Central memory CD8-positive, alpha-beta T cell (primary cell): ENCODE results near the gene CACNG5.
"Not testable (repeated sequence)": the region's sequence is repeated elsewhere in the genome, so short reads cannot be mapped to it uniquely, and the experiment has no call there.

Experiments
- ATAC-seq: fragments of 150-1000 bp; cut with Tn5 transposase; replicated peaks from 2 replicates; pipeline ENCODE4 v1.10.0; 2022; ENCODE audit warnings: mild to moderate bottlenecking, moderate FRiP score, moderate number of reproducible peaks; ENCODE audit not compliant: poor library complexity, severe bottlenecking; ENCODE audit errors: extremely low read depth
- DNase-seq, 2 donors: peaks; one replicate each; pipeline ENCODE4 v3.0.0; 2021; ENCODE audit warnings: low spot score in 2 of 2
- H3K27ac Mint-ChIP-seq: one replicate; pipeline ENCODE4 v1.8.0; 2022; ENCODE audit warnings: low read depth, mild to moderate bottlenecking, moderate library complexity, mixed read lengths
- H3K27me3 Mint-ChIP-seq: one replicate; pipeline ENCODE4 v1.8.0; 2022; ENCODE audit warnings: mixed read lengths
- H3K36me3 Mint-ChIP-seq: one replicate; pipeline ENCODE4 v1.8.0; 2022; ENCODE audit warnings: mild to moderate bottlenecking, moderate library complexity, mixed read lengths; ENCODE audit not compliant: insufficient read depth
- H3K4me1 Mint-ChIP-seq: one replicate; pipeline ENCODE4 v1.8.0; 2022; ENCODE audit warnings: mixed read lengths
- H3K4me3 Mint-ChIP-seq: one replicate; pipeline ENCODE4 v1.8.0; 2022; ENCODE audit warnings: mild to moderate bottlenecking, moderate library complexity, mixed read lengths
- H3K9me3 Mint-ChIP-seq: one replicate; pipeline ENCODE4 v1.8.0; 2022; ENCODE audit warnings: mixed read lengths

CACNG5 gene

DNA sequence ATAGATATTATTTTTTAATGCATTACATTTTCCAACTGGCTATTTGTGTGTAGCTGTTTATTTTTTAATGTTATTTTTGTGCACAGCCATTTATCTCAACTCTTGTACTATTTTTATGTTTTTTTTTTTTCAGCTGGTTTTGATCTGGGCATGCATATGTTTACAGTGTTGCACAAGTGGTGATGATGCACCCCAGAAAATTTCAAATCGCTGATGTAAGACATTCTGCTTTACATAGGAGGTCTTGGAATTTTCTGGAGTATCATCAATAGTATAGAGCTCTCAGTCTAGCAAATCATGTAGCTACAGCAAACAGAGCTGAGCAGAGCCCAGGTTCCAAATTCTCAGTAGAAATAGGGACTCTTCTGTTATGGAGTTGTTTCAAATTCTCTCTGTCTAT, 30.2 kb downstream of the CACNG5 start:
- ATAC-seq (no peak), DNase-seq (no peak)
- H3K4me3 Mint-ChIP-seq = no peak overlapping the region
- no peaks in the 10 kb centered on the region for H3K9me3 Mint-ChIP-seq
- H3K27me3 Mint-ChIP-seq = peaks cover 82% of the 10 kb centered on the region
- no peaks in the 10 kb centered on the region for H3K36me3 Mint-ChIP-seq
- H3K27ac Mint-ChIP-seq = no peak overlapping the region
- no peaks in the 10 kb centered on the region for H3K4me1 Mint-ChIP-seq

GRCh38 chr17:66873962-66874361, 39.0 kb downstream of the CACNG5 start:
- no peak for DNase-seq

GRCh38 chr17:66884931-66885330, 50.0 kb downstream of the CACNG5 start:
- peaks cover 30% of the 10 kb centered on the region for H3K27me3 Mint-ChIP-seq
- ATAC-seq = no peak
- no peak overlapping the region for H3K27ac Mint-ChIP-seq
- DNase-seq = no peak
- H3K9me3 Mint-ChIP-seq = peaks cover 6% of the 10 kb centered on the region
- no peak overlapping the region for H3K4me3 Mint-ChIP-seq
- no peaks in the 10 kb centered on the region for H3K36me3 Mint-ChIP-seq
- no peaks in the 10 kb centered on the region for H3K4me1 Mint-ChIP-seq

More at GRCh38 chr17:66873962-66874361, 39.0 kb downstream of the CACNG5 start:
- no peak overlapping the region for H3K27ac Mint-ChIP-seq
- ATAC-seq = no peak
- peaks cover 2% of the 10 kb centered on the region for H3K36me3 Mint-ChIP-seq
- no peaks in the 10 kb centered on the region for H3K4me1 Mint-ChIP-seq
- peaks cover 61% of the 10 kb centered on the region for H3K27me3 Mint-ChIP-seq
- no peaks in the 10 kb centered on the region for H3K9me3 Mint-ChIP-seq
- H3K4me3 Mint-ChIP-seq = no peak overlapping the region

DNA sequence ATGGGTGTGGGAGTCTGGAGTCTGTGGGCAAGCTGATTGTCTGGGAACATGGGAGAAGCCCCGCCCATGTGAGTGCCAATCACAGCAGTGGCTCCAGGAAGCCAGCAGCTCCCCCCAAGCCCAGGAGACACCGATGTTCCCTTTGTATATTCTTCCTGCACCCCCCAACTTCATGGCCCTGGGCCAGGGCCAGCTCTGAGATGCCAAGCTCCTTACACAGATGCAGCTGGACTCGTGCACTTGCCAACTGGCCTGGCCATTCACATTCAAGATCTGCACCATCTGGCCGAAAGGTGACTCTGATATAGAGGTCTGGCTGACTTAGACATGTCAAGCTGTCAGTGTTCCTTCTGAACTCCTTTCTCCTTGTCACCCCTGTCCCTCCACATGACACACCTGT, 50.5 kb downstream of the CACNG5 start:
- Mint-ChIP-seq H3K36me3 (no peaks in the 10 kb centered on the region), H3K27ac (no peak overlapping the region), H3K4me3 (no peak overlapping the region), H3K27me3 (peaks cover 30% of the 10 kb centered on the region), H3K9me3 (peaks cover 6% of the 10 kb centered on the region), H3K4me1 (no peaks in the 10 kb centered on the region)
- DNase-seq (no peak), ATAC-seq (no peak)

- Mint-ChIP-seq H3K36me3 (no peaks in the 10 kb centered on the region), H3K4me1 (no peaks in the 10 kb centered on the region), H3K27ac (no peak overlapping the region), H3K4me3 (no peak overlapping the region), H3K9me3 (no peaks in the 10 kb centered on the region), H3K27me3 (peaks cover 20% of the 10 kb centered on the region)
- no peak for ATAC-seq
- DNase-seq = no peak
Observed at GRCh38 chr17:66889480-66890230, 54.7 kb downstream of the CACNG5 start.

DNA sequence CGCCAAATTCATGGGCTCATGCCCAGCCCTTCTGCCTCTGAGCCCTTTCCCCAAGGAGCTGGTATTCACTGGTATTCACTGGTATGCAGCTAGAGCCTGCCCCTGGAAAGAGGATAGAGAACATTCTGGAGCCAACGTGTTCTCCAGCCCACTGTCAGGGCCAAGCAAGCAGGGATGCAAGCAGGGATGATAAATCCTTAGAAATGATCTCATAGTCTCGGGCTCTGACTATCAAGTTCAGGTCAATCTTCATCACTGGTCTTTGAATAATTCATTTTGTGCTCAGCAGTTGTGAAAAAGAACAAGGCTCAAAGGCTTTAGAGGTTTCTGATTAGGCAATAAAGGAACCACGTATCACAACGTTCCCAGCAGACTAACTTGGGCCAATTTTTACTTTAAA, 57.3 kb downstream of the CACNG5 start:
- Mint-ChIP-seq H3K36me3 (no peaks in the 10 kb centered on the region), H3K27ac (no peak overlapping the region), H3K9me3 (no peaks in the 10 kb centered on the region), H3K4me3 (no peak overlapping the region), H3K4me1 (no peaks in the 10 kb centered on the region), H3K27me3 (peaks cover 32% of the 10 kb centered on the region)
- ATAC-seq = no peak
- no peak for DNase-seq

DNA sequence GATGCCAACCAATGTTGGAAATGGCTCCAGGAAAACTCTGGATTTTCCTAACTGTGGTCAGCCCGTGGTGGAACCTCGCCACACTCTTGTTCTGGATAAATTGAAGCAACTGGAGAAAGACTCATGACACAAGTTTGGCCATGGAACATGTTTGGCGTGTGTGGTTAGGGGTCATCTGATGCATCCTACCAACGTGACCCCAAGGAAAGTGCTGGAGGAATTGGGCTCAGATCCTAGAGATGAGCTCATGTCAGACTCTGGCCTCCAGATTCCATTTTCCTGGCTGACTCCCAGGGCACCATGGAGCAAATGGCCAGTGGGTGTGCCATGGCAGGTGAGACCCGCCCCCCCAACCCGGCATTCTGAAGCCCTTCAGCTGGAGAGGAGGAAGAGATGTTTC, 58.5 kb downstream of the CACNG5 start:
- Mint-ChIP-seq H3K9me3 (no peaks in the 10 kb centered on the region), H3K36me3 (no peaks in the 10 kb centered on the region), H3K4me1 (no peaks in the 10 kb centered on the region), H3K27me3 (peaks cover 42% of the 10 kb centered on the region), H3K27ac (no peak overlapping the region), H3K4me3 (no peak overlapping the region)
- DNase-seq (no peak), ATAC-seq (no peak)

- ATAC-seq = no peak
- no peak overlapping the region for H3K4me3 Mint-ChIP-seq
- peaks cover 42% of the 10 kb centered on the region for H3K27me3 Mint-ChIP-seq
- DNase-seq = no peak
- H3K36me3 Mint-ChIP-seq = no peaks in the 10 kb centered on the region
- H3K4me1 Mint-ChIP-seq = no peaks in the 10 kb centered on the region
- H3K27ac Mint-ChIP-seq = no peak overlapping the region
- no peaks in the 10 kb centered on the region for H3K9me3 Mint-ChIP-seq
Observed at GRCh38 chr17:66893863-66894262, 58.9 kb downstream of the CACNG5 start.

GRCh38 chr17:66897141-66897540, 62.2 kb downstream of the CACNG5 start:
- Mint-ChIP-seq H3K27ac (no peak overlapping the region), H3K4me1 (no peaks in the 10 kb centered on the region), H3K27me3 (peaks cover 62% of the 10 kb centered on the region), H3K36me3 (no peaks in the 10 kb centered on the region), H3K4me3 (no peak overlapping the region), H3K9me3 (no peaks in the 10 kb centered on the region)
- ATAC-seq = no peak
- no peak for DNase-seq

DNA sequence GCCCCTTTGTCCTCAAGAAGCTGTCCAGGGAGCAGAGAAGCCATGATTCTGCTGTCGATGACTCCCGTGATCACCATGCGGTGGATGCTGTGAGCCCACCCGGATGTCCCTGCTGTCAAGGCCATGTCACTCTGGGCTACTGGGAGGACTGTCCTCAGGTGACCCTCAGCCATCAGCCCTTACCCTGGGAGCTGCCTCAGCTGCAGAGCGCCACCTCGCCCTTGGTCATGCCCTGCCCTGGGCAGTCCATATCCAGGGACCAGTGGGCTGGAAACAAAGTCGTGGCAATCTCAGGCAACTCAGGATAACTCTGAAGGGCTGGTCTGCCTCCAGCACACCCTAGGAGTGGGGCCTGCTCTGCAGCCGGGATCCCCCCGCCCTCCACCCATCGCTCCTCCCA, 63.6 kb downstream of the CACNG5 start:
- Mint-ChIP-seq H3K36me3 (no peaks in the 10 kb centered on the region), H3K4me3 (no peak overlapping the region), H3K27ac (no peak overlapping the region), H3K4me1 (no peaks in the 10 kb centered on the region), H3K27me3 (peaks cover 76% of the 10 kb centered on the region), H3K9me3 (no peaks in the 10 kb centered on the region)
- ATAC-seq (no peak), DNase-seq (no peak)

GRCh38 chr17:66900126-66901010, 65.5 kb downstream of the CACNG5 start:
- peaks cover 80% of the 10 kb centered on the region for H3K27me3 Mint-ChIP-seq
- no peaks in the 10 kb centered on the region for H3K36me3 Mint-ChIP-seq
- ATAC-seq (no peak), DNase-seq (no peak)
- no peaks in the 10 kb centered on the region for H3K9me3 Mint-ChIP-seq
- H3K4me1 Mint-ChIP-seq = no peaks in the 10 kb centered on the region
- no peak overlapping the region for H3K27ac Mint-ChIP-seq
- H3K4me3 Mint-ChIP-seq = no peak overlapping the region

DNA sequence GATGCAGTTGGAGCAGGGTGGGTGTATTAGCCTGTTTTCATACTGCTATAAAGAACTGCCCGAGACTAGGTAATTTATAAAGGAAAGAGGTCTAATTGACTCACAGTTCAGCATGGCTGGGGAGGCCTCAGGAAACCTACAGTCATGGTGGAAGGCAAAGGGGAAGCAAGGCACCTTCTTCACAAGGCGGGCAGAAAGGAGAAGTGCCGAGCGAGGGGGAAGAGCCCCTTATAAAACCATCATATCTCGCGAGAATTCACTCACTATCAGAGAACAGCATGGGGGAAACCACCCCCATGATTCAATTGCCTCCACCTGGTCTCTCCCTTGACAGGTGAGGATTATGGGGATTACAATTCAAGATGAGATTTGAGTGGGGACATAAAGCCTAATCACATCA, 68.4 kb downstream of the CACNG5 start:
- H3K27me3 Mint-ChIP-seq = peaks cover 57% of the 10 kb centered on the region
- H3K9me3 Mint-ChIP-seq, H3K4me3 Mint-ChIP-seq, H3K27ac Mint-ChIP-seq, H3K4me1 Mint-ChIP-seq, DNase-seq, H3K36me3 Mint-ChIP-seq, ATAC-seq: not testable (repeated sequence)

DNA sequence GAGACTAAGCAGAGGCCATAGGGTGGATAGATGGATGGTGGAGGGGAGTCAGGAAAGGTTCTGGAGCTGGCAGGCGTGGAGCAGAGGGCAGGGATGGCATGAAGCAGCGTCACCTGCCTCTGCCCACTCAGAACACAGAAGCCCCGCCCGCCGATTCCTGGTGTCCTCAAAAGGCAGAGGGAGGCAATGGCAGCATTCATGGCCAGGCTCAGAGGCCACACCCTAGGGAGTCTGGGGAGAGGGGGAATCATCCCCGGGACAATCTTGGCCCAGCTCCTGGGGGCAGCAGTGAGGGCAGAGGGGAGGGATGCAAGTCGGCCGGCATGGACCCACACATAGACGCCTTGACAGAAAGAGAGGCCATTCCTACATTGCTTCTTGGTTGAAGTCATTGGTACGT, 68.9 kb downstream of the CACNG5 start:
- H3K27me3 Mint-ChIP-seq = peaks cover 57% of the 10 kb centered on the region
- DNase-seq = no peak
- H3K36me3 Mint-ChIP-seq = peaks cover 2% of the 10 kb centered on the region
- no peaks in the 10 kb centered on the region for H3K9me3 Mint-ChIP-seq
- no peak for ATAC-seq
- no peak overlapping the region for H3K4me3 Mint-ChIP-seq
- peaks cover 6% of the 10 kb centered on the region for H3K4me1 Mint-ChIP-seq
- H3K27ac Mint-ChIP-seq = no peak overlapping the region
